Peyer's patch (tissue), 4 donors: ENCODE results near the gene IPMK. TPM values are rescaled to one million over a fixed set of nuclear protein-coding genes. Genes with fewer than 3 reads are reported as not detected.
"Not testable (repeated sequence)": the region's sequence is repeated elsewhere in the genome, so short reads cannot be mapped to it uniquely, and the experiment has no call there.

Experiments used
- DNase-seq, 3 donors: peaks; one replicate each; pipeline ENCODE4 v3.0.0-alpha.2; 2017 to 2019
- H3K27ac ChIP-seq, 4 donors: fragments of 200-600 bp; sonication (generic); one replicate each; pipeline ENCODE4 v1.5.1; 2016 to 2019
- H3K27me3 ChIP-seq, 2 donors: fragments of 200-600 bp; sonication (generic); one replicate each; pipeline ENCODE4 v1.5.1; 2019
- H3K36me3 ChIP-seq, 3 donors: fragments of 200-600 bp; sonication (generic); one replicate each; pipeline ENCODE4 v1.5.1; 2016 to 2019
- H3K4me1 ChIP-seq, 4 donors: fragments of 200-600 bp; sonication (generic); one replicate each; pipeline ENCODE4 v1.5.1; 2016 to 2019
- H3K4me3 ChIP-seq, 4 donors: fragments of 200-600 bp; sonication (generic); 1 replicate in 3 of 4; 2 replicates in 1 of 4; pipeline ENCODE4 v1.5.1; 2016 to 2019; ENCODE audit warnings: mild to moderate bottlenecking in 1 of 4
- H3K9me3 ChIP-seq, 4 donors: fragments of 200-600 bp; sonication (generic); one replicate each; pipeline ENCODE4 v1.5.1; 2016 to 2019; ENCODE audit warnings: mild to moderate bottlenecking in 1 of 4
- POLR2A ChIP-seq, 2 donors: fragments of 450-650 bp; IDR thresholded peaks; one replicate each; pipeline ENCODE4 v1.5.1; 2017; ENCODE audit warnings: antibody characterized with exemption in 2 of 2, mild to moderate bottlenecking in 2 of 2, moderate library complexity in 2 of 2
- total RNA-seq, 4 donors: library from RNA; depleted of rRNA; stranded (reverse); fragments of >200 nt; gene quantifications; one replicate each; pipeline ENCODE4 v1.1.0, GENCODE V29; 2016
- TF ChIP-seq, protein P1 (sequence below), 6 experiments: fragments of 450-650 bp in 4 of 6; fragments of 200-600 bp in 2 of 6; sonication (generic) in 1 of 6; IDR thresholded peaks; one replicate each; pipeline ENCODE4 v1.5.1; 2017 to 2019; ENCODE audit warnings: antibody characterized with exemption in 6 of 6, mild to moderate bottlenecking in 3 of 6, moderate library complexity in 1 of 6

The IPMK gene
- total RNA-seq, 4 donors from 2014 or later: 10.7 to 40.3 (median 19.0) TPM

DNA sequence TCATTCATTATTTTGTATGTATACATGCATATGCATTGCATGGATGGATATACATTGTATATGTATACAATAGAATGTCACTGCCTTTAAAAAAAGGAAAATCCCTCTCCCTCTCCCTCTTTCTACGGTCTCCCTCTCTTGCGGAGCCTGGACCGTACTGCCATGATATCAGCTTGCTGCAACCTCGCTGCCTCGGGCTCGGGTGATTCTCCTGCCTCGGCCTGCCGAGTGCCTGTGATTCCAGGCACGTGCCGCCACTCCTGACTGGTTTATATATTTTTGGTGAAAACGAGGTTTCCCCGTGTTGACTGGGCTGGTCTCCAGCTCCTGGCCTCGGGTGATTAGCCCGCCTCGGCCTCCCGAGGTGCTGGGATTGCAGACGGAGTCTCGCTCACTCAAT is 24.4 kb downstream of the IPMK start:
- TF ChIP-seq, protein P1, sequence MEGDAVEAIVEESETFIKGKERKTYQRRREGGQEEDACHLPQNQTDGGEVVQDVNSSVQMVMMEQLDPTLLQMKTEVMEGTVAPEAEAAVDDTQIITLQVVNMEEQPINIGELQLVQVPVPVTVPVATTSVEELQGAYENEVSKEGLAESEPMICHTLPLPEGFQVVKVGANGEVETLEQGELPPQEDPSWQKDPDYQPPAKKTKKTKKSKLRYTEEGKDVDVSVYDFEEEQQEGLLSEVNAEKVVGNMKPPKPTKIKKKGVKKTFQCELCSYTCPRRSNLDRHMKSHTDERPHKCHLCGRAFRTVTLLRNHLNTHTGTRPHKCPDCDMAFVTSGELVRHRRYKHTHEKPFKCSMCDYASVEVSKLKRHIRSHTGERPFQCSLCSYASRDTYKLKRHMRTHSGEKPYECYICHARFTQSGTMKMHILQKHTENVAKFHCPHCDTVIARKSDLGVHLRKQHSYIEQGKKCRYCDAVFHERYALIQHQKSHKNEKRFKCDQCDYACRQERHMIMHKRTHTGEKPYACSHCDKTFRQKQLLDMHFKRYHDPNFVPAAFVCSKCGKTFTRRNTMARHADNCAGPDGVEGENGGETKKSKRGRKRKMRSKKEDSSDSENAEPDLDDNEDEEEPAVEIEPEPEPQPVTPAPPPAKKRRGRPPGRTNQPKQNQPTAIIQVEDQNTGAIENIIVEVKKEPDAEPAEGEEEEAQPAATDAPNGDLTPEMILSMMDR (IDR thresholded peaks at IDR 0.05): no peak
- no peak for TF ChIP-seq POLR2A (IDR thresholded peaks at IDR 0.05)
- Histone ChIP-seq H3K4me1 (no peaks in the 10 kb centered on the region), H3K36me3 (no peaks in the 10 kb centered on the region), H3K9me3 (peaks cover 0 to 4% (median 0%) of the 10 kb centered on the region in 4 donors), H3K27me3 (no peaks in the 10 kb centered on the region), H3K27ac (no peak overlapping the region), H3K4me3 (no peak overlapping the region)
- no peak for DNase-seq

DNA sequence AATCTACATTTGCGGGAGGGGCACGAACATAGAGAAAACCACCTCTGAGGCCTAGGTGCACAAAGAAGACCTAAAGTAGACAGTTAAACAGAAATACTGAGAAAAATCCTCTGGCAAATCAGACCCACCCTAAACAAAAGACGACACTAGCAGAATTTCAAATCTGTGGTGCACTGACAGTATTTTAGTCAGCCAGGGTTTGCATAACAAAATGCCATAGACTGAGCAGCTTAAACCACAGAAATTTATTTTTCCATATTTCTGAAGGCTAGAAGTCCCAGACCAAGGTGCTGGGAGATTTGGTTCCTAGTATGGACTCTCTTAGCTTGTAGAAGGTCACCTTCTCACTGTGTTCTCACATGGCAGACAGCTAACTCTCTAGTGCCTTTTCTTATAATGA is 26.3 kb downstream of the IPMK start:
- no peaks in the 10 kb centered on the region for H3K27me3 ChIP-seq
- H3K4me3 ChIP-seq: no peak overlapping the region
- peaks cover 0 to 4% (median 0%) of the 10 kb centered on the region in 4 donors for H3K9me3 ChIP-seq
- H3K36me3 ChIP-seq: peaks cover 0 to 10% (median 0%) of the 10 kb centered on the region in 3 donors
- no peak for DNase-seq
- H3K27ac ChIP-seq: no peak overlapping the region
- TF ChIP-seq, protein P1 (IDR thresholded peaks at IDR 0.05): no peak
- TF ChIP-seq POLR2A (IDR thresholded peaks at IDR 0.05): no peak
- H3K4me1 ChIP-seq: no peaks in the 10 kb centered on the region

DNA sequence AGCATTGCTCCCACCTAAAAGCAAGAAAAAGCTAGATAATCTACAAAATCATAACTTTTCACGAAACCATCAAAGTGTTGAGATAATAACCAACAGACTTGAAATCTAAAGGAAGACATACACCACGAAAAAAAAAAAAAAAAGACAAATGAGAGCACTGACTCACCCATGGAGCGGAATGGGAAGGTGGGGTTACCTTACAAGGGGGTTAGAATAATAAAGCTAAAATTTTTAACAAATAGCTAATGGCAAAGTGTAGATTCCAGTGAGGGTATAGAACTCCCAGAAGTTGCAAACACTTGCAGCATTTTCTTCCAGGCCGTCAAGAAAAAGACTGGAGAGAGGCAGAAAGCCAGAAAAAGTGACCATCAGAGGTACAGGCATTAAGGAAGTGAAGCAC is 27.2 kb downstream of the IPMK start:
- H3K27me3 ChIP-seq: no peaks in the 10 kb centered on the region
- no peak for DNase-seq
- no peak overlapping the region for H3K4me3 ChIP-seq
- H3K4me1 ChIP-seq: no peaks in the 10 kb centered on the region
- H3K9me3 ChIP-seq: peaks cover 0 to 4% (median 0%) of the 10 kb centered on the region in 4 donors
- peaks cover 0 to 19% (median 0%) of the 10 kb centered on the region in 3 donors for H3K36me3 ChIP-seq
- H3K27ac ChIP-seq: no peak overlapping the region
- TF ChIP-seq, protein P1 (IDR thresholded peaks at IDR 0.05): no peak
- no peak for TF ChIP-seq POLR2A (IDR thresholded peaks at IDR 0.05)

DNA sequence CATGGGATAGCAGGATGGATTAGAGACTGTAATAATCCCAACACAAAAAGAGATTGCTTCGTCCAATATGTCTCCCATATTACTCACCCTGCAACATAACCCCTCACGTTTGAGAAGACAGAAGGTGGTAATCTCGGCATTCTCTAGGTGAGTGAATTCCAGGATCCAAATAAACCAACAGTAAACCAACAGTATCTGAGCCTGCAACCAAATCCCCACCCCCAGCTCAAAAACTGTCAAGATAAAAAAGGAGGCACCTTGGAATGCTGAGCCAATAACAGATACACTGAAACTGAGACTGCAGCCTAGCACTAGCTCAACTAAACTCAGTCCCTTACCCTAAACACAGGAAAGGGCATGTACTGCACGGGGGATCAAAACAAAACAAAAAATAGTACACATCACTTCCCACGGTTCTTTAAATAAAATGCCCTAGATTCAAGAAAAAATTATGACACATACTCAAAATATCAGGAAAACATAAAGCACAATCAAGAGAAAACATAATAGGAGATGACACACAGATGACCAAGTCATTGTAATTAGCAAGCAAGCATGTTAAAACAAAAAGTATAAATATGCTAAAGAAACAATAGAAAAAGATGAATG is 28.0 kb downstream of the IPMK start:
- no peak overlapping the region for H3K4me3 ChIP-seq
- H3K27ac ChIP-seq: no peak overlapping the region
- no peak for DNase-seq

DNA sequence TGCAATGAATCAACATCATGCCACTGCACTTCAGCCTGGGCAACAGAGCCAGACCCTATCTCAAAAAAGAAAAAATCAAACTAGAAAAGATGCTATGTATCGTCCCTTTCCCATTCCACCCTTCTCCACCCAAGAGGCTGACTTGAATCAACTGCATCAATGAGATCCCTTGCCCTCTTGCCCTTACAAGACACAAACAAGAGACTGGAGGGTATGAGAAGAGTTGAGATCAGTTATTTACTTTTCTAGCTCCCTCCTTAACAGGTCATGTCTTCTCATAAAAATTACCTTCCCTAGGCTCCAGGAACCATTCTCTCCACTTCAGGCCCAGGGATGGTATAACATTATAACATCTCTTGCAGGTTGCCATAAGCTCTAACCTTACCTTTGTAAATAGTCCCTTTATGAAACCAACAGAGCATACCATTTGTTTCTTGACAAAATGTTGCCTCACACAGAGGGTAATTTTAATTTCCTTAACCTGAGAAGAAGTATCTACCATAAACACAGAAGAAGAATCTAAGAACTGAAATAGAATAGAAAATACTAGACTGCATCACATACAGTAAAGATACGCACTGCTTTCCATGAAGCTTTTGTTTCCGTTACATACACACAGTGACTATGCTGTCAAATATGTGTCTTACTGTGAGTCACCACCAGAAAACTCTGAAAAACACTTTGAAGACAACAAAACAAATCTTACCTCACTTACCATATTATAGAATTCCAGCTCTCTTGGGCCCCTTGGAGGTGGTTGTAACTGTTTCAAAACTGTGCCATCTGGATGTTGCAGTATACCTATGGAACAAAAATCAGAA is 30.5 kb downstream of the IPMK start:
- Histone ChIP-seq H3K36me3 (peaks cover 0 to 24% (median 0%) of the 10 kb centered on the region in 3 donors), H3K4me3 (no peak overlapping the region), H3K9me3 (no peaks in the 10 kb centered on the region), H3K27me3 (no peaks in the 10 kb centered on the region), H3K27ac (no peak overlapping the region), H3K4me1 (no peaks in the 10 kb centered on the region)
- DNase-seq: no peak
- TF ChIP-seq POLR2A (IDR thresholded peaks at IDR 0.05): no peak
- TF ChIP-seq, protein P1 (IDR thresholded peaks at IDR 0.05): no peak

More for the DNA sequence above, 28.0 kb downstream of the IPMK start:
- no peak for TF ChIP-seq POLR2A (IDR thresholded peaks at IDR 0.05)
- TF ChIP-seq, protein P1 (IDR thresholded peaks at IDR 0.05): no peak
- Histone ChIP-seq H3K27me3 (no peaks in the 10 kb centered on the region), H3K36me3 (peaks cover 0 to 24% (median 0%) of the 10 kb centered on the region in 3 donors), H3K9me3 (peaks cover 0 to 4% (median 0%) of the 10 kb centered on the region in 4 donors), H3K4me1 (no peaks in the 10 kb centered on the region)

DNA sequence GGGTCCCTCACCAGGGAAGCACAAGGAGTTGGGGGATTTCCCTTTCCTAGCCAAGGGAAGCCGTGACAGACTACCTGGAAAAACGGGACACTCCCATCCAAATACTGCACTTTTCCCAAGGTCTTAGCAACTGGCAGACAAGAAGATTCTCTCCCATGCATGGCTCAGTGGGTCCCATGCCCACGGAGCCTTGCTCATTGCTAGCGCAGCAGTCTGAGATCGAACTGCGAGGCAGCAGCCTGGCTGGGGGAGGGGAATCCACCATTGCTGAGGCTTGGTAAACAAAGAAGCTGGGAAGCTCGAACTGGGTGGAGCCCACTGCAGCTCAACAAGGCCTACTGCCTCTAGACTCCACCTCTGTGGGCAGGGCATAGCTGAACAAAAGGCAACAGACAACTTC is 37.8 kb downstream of the IPMK start:
- H3K27ac ChIP-seq, H3K27me3 ChIP-seq, DNase-seq, H3K36me3 ChIP-seq, H3K4me1 ChIP-seq, H3K4me3 ChIP-seq, H3K9me3 ChIP-seq: not testable (repeated sequence)
